SK-N-MC (cell line): ENCODE results near the gene KRTAP5-8.
"Not testable (repeated sequence)": the region's sequence is repeated elsewhere in the genome, so short reads cannot be mapped to it uniquely, and the experiment has no call there.

Source experiments
- DNase-seq: peaks from one replicate; pipeline ENCODE4 v3.0.0-alpha.2; 2011; ENCODE audit warnings: low read depth, low spot score
- H3K27ac ChIP-seq: fragments of 200-600 bp; sonication (generic); 2 replicates; pipeline ENCODE4 v1.5.1; 2016; ENCODE audit warnings: mixed run types
- H3K36me3 ChIP-seq: fragments of 200-600 bp; sonication (generic); 2 replicates; pipeline ENCODE4 v1.6.1; 2017; ENCODE audit warnings: antibody characterized with exemption, low read length, mixed read lengths; ENCODE audit not compliant: insufficient read depth
- H3K4me3 ChIP-seq: fragments of 200-600 bp; sonication (generic); 2 replicates; pipeline ENCODE4 v1.5.1; 2016
- H3K9ac ChIP-seq: fragments of 200-600 bp; sonication (generic); 2 replicates; pipeline ENCODE4 v1.8.0; 2017; ENCODE audit warnings: mixed run types, mixed read lengths; ENCODE audit not compliant: insufficient read length
- H3K9me3 ChIP-seq: fragments of 200-600 bp; sonication (generic); 2 replicates; pipeline ENCODE4 v1.6.1; 2017; ENCODE audit warnings: low read depth, mild to moderate bottlenecking, antibody characterized with exemption, low read length, moderate library complexity, mixed read lengths
- EZH2 ChIP-seq: fragments of 200-600 bp; sonication (generic); IDR thresholded peaks from one replicate; pipeline ENCODE4 v1.6.1; 2017; ENCODE audit warnings: antibody characterized with exemption
- FOXP2 ChIP-seq: optimal IDR thresholded peaks from 2 replicates; pipeline ENCODE3; 2011; ENCODE audit warnings: mild to moderate bottlenecking, moderate library complexity; ENCODE audit not compliant: insufficient read depth; ENCODE audit errors: extremely low read length, control extremely low read depth
- POLR2AphosphoS5 ChIP-seq: IDR thresholded peaks from 2 replicates; pipeline ENCODE4 v1.6.1; 2012; ENCODE audit warnings: mild to moderate bottlenecking, low read depth, low read length, borderline replicate concordance

Gene KRTAP5-8

DNA sequence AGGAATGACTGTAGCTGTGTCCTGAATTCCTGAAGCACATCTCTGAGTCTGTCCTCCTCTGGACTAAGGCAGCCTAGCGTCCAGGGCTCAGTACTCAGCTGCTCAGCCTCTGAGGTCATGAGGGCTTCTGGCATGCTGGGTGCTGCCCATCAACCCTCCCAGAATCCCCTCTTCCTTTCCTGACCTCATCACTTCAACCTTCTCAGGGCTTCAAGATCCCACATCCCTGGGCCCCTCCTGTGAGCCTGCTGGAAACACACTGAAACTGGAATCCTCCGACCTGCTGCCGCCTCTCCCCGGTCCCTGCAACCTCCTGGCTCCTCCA is 803 bp downstream of the KRTAP5-8 start:
- Histone ChIP-seq H3K9me3 (no peaks in the 10 kb centered on the region), H3K36me3 (no peaks in the 10 kb centered on the region), H3K27ac (no peak overlapping the region), H3K4me3 (no peak overlapping the region), H3K9ac (no peak overlapping the region)
- DNase-seq = no peak
- TF ChIP-seq FOXP2 (no peak), POLR2AphosphoS5 (no peak), EZH2 (no peak)

DNA sequence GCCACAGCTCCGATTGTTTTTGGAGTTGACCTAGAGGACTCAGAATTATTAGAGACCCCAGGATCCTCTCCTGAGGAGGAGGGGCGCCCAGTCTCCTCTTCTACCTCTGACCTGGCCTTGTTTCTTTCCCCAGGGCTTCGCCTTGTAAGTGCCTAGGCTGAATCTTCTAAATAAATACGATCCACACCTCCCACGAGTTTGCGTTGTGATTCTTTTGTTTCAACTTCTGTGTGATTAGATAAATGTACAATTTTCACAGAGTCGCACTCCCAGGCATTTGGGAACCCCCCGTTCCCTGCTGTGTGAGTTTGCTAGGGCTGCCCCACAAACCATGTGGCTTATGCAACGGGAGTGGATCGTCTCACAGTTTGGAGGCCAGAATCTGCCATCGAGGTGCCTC is 1.2 kb downstream of the KRTAP5-8 start:
- no peaks in the 10 kb centered on the region for H3K9me3 ChIP-seq
- H3K36me3 ChIP-seq = no peaks in the 10 kb centered on the region
- no peak overlapping the region for H3K4me3 ChIP-seq
- DNase-seq = no peak
- H3K9ac ChIP-seq = no peak overlapping the region
- H3K27ac ChIP-seq = no peak overlapping the region
- TF ChIP-seq EZH2 (no peak), POLR2AphosphoS5 (no peak), FOXP2 (no peak)

DNA sequence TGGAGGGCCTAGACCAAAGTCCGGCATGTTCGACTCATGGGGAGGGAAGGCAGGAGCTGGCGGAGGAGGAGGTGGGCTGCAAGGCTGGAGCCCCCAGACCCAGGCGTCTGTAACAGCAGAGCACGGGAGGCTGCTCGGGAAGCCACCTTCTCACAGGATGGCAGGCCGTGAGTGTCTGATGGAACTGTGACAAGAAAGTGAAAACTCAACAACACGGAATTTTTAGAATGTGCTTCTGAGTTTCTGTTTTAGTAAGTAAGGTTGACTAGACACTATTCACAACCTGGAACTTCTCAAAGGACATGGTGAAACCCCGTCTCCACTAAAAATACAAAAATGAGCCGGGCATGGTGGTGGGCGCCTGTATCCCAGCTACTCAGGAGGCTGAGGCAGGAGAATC is 2.1 kb downstream of the KRTAP5-8 start:
- not testable (repeated sequence) for H3K36me3 ChIP-seq, H3K27ac ChIP-seq, H3K9me3 ChIP-seq, H3K9ac ChIP-seq, DNase-seq, H3K4me3 ChIP-seq

DNA sequence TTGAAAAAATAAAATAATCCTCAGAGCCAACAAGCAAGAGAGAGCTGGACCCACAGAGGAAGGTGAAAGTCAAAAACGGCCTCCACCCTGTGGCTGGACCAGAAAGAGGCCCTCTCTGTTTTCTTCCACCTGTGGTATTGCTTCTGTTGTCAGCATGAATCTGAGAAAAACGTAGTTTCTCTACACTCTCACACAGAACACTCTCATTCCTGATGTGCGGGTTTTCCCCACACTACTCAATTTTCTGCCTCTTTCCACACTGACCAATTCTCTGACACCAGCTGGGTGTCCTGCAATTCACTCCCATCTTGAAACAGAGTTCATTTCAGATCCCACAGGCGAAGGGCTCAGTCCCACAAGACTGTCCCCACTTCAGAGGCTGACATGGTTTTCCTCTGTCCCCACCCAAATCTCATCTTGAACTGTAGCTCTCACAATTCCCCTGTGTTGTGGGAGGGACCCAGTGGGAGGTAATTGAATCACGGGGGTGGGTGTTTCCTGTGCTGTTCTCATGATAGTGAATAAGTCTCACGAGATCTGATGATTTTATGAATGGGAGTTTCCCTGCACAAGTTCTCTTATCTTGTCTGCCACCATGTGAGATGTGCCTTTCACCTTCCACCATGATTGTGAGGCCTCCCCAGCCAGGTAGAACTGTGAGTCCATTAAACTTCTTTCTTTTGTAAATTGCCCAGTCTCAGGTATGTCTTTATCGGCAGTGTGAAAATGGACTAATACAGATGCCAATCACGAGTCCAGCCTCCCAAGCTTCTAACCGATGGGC is 2.9 kb downstream of the KRTAP5-8 start:
- H3K36me3 ChIP-seq, H3K27ac ChIP-seq, DNase-seq, H3K9me3 ChIP-seq, H3K9ac ChIP-seq, H3K4me3 ChIP-seq: not testable (repeated sequence)

DNA sequence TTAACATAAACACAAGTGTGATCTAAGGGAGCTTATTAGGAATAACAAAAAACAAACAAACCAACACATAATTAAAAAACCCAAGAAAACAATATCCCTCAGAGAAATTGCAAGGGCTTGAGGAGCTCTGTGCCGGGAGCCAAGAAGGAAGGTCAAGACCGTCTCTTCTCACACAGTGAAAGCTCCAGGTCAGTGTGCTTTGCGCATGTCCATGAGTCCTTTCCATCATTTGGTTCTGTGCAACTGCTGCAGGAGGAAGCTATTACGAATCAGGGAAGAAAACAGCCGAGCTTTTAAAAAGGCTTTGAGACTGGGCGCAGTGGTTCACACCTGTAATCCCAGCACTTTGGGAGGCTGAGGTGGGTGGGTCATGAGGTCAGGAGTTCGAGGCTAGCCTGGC is 4.6 kb downstream of the KRTAP5-8 start:
- TF ChIP-seq FOXP2 = no peak
- TF ChIP-seq EZH2 = no peak
- TF ChIP-seq POLR2AphosphoS5 = no peak
- Histone ChIP-seq H3K4me3 (no peak overlapping the region), H3K36me3 (no peaks in the 10 kb centered on the region), H3K9me3 (no peaks in the 10 kb centered on the region), H3K9ac (no peak overlapping the region), H3K27ac (no peak overlapping the region)
- DNase-seq = no peak

DNA sequence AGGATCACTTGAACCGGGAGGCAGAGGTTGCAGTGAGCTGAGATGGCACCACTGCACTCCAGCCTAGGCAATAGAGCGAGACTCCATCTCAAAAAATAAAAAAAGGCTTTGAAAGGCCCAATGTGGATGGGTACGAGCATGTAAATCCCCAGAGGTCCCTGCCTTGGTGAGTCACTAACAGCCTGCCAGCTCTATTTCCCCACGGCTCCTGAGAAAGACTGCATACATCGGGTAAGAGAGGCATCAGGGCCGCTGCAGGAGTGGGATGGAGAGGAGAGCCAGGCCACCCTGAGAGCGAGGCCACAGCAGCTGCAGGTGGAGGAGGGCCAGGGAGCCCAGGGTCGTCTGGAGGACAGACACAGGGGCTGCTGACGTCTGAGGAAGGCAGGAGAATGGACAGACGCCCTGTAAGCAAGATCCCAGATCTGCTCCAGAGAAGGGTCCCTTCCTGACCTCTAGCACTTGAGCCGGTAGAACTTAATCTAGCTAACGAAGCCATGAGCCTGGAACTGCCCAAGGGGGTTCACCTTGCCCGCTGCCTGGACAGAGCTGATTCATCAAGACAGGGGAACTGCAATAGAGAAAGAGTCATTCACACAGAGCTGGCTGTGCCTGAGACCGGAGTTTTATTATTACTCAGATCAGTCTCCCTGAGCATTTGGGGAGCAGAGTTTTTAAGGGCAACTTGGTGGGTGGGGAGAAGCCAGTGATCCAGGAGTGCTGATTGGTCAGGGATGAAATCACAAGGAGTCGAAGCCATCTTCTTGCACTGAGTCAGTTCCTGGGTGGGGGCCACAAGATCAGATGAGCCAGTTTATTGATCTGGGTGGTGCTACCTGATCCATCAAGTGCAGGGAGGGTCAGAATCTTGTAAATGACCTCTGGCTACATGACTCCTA is 5.3 kb downstream of the KRTAP5-8 start:
- no peak overlapping the region for H3K9ac ChIP-seq
- TF ChIP-seq EZH2 = no peak
- no peak for TF ChIP-seq FOXP2
- TF ChIP-seq POLR2AphosphoS5 = no peak
- no peak for DNase-seq

DNA sequence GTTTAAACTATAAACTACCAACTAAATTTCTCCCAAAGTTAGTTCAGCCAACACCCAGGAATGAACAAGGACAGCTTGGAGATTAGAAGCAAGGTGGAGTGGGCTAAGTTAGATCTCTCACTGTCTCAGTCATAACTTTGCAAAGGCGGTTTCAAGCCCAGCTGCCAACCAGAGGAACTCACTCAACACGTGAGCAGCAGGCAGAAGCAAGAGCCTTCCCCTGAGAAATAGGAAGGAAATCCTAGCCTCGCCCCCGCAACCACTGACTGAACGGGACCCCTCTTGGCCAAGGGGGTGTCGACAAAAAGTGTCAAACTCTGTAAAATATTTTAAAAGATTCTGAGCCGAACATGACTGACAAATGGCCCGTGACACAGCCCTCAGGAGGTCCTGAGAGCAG is 6.0 kb downstream of the KRTAP5-8 start:
- H3K36me3 ChIP-seq = no peaks in the 10 kb centered on the region
- no peak overlapping the region for H3K4me3 ChIP-seq
- no peak overlapping the region for H3K9ac ChIP-seq
- H3K9me3 ChIP-seq = no peaks in the 10 kb centered on the region
- DNase-seq = no peak
- TF ChIP-seq FOXP2 = no peak
- no peak for TF ChIP-seq POLR2AphosphoS5
- TF ChIP-seq EZH2 = no peak
- H3K27ac ChIP-seq = no peak overlapping the region

More for the DNA sequence above, 5.3 kb downstream of the KRTAP5-8 start:
- no peak overlapping the region for H3K27ac ChIP-seq
- no peak overlapping the region for H3K4me3 ChIP-seq
- H3K9me3 ChIP-seq = no peaks in the 10 kb centered on the region
- H3K36me3 ChIP-seq = no peaks in the 10 kb centered on the region

DNA sequence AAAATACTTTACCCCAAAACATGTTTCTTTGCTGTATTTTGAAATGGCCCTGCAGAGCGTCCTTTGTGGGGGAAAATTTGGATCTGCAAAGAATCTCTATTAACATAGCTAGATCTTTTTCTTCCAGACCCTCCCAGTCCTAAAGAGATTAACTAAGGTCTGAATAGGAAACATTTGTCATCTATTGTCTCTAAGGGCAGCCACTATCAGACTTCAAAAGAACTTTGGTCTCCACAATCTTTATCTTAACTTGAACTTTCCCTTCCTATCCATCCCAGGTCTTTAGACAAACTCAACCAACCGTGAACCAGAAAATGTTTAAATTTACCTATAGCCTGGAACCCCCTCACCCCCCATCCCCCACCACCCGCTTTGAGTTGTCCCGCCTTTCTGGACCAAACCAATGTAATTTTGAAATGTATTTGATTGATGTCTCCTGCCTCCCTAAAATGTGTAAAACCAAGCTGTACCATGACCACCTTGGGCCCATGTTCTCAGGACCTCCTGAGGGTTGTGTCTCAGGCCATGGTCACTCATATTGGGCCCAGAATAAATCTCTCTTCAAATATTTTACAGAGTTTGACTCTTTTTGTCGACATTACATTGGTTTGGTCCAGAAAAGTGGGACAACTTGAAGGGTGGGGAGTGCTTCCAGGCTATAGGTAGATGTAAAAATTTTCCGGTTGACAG is 6.8 kb downstream of the KRTAP5-8 start:
- Histone ChIP-seq H3K27ac (no peak overlapping the region), H3K36me3 (no peaks in the 10 kb centered on the region), H3K9ac (no peak overlapping the region), H3K9me3 (no peaks in the 10 kb centered on the region), H3K4me3 (no peak overlapping the region)
- no peak for DNase-seq
- no peak for TF ChIP-seq POLR2AphosphoS5
- no peak for TF ChIP-seq EZH2
- TF ChIP-seq FOXP2 = no peak
